CD4-positive, CD25-positive, alpha-beta regulatory T cell (primary cell): ENCODE results near the gene MGAT4D. TPM values are rescaled to one million over a fixed set of nuclear protein-coding genes. Genes with fewer than 3 reads are reported as not detected.
A peak's percentile ranks its signal among the peaks of the same experiment; 100 is the strongest.
"Not testable (repeated sequence)": the region's sequence is repeated elsewhere in the genome, so short reads cannot be mapped to it uniquely, and the experiment has no call there.

Experiments used
- ATAC-seq, 2 donors: fragments of 150-1000 bp; cut with Tn5 transposase; one replicate each; pipeline ENCODE4 v1.10.0; 2021; ENCODE audit warnings: low read depth in 2 of 2, moderate number of reproducible peaks in 2 of 2, moderate library complexity in 1 of 2
- DNase-seq, 3 donors: peaks; one replicate each; pipeline versions ENCODE4 v3.0.0 to v3.0.0-alpha.2; 2012 to 2022; ENCODE audit warnings: mixed read lengths in 1 of 3
- H3K27ac ChIP-seq: one replicate; pipeline ENCODE4 v1.7.0; 2013; ENCODE audit warnings: mild to moderate bottlenecking, low read length; ENCODE audit not compliant: insufficient read depth, poor library complexity, severe bottlenecking
- H3K27me3 ChIP-seq: one replicate; pipeline ENCODE4 v1.7.0; 2013; ENCODE audit warnings: low read length; ENCODE audit not compliant: control insufficient read depth, insufficient read depth
- H3K36me3 ChIP-seq: one replicate; pipeline ENCODE4 v1.7.0; 2013; ENCODE audit warnings: mild to moderate bottlenecking, low read length, moderate library complexity; ENCODE audit not compliant: control insufficient read depth, insufficient read depth
- H3K4me1 ChIP-seq: 2 replicates; pipeline ENCODE4 v1.7.0; 2013; ENCODE audit warnings: mild to moderate bottlenecking, low read length; ENCODE audit not compliant: insufficient read depth, control insufficient read depth, poor library complexity, severe bottlenecking
- H3K4me3 ChIP-seq: one replicate; pipeline ENCODE4 v1.7.0; 2013; ENCODE audit warnings: low read depth, mild to moderate bottlenecking, low read length, moderate library complexity
- H3K9me3 ChIP-seq, 2 experiments: 1 replicate in 1 of 2; 2 replicates in 1 of 2; pipeline ENCODE4 v1.7.0; 2013; ENCODE audit warnings: low read length in 2 of 2, mild to moderate bottlenecking in 1 of 2, moderate library complexity in 1 of 2; ENCODE audit not compliant: control insufficient read depth in 2 of 2
- H3K27ac Mint-ChIP-seq, 3 donors: one replicate each; pipeline ENCODE4 v1.8.0; 2020 to 2022; ENCODE audit warnings: mild to moderate bottlenecking in 3 of 3, mixed read lengths in 3 of 3, moderate library complexity in 2 of 3
- H3K27me3 Mint-ChIP-seq: one replicate; pipeline ENCODE4 v1.8.0; 2022; ENCODE audit warnings: mild to moderate bottlenecking, mixed read lengths
- H3K36me3 Mint-ChIP-seq: one replicate; pipeline ENCODE4 v1.8.0; 2020; ENCODE audit warnings: mixed read lengths
- H3K4me1 Mint-ChIP-seq, 4 donors: one replicate each; pipeline ENCODE4 v1.8.0; 2020 to 2022; ENCODE audit warnings: mixed read lengths in 4 of 4, mild to moderate bottlenecking in 1 of 4
- H3K4me3 Mint-ChIP-seq, 4 donors: one replicate each; pipeline ENCODE4 v1.8.0; 2020 to 2022; ENCODE audit warnings: mild to moderate bottlenecking in 4 of 4, mixed read lengths in 4 of 4, moderate library complexity in 3 of 4
- H3K9me3 Mint-ChIP-seq, 7 donors: one replicate each; pipeline ENCODE4 v1.8.0; 2020 to 2022; ENCODE audit warnings: mixed read lengths in 7 of 7, mild to moderate bottlenecking in 3 of 7, moderate library complexity in 2 of 7
- polyA plus RNA-seq, 4 donors: library from polyadenylated mRNA; unstranded; fragments of 300-500 nt; fragmentation: Illumina TruSeq; gene quantifications; one replicate each; pipeline ENCODE4 v1.2.3, GENCODE V29; 2021
- total RNA-seq: library from RNA; stranded (reverse); gene quantifications from one replicate; pipeline ENCODE4 v1.2.3, GENCODE V29; 2022

Gene MGAT4D
- not detected for total RNA-seq
- polyA plus RNA-seq, result not detected

- peaks cover 43% of the 10 kb centered on the region for H3K27me3 ChIP-seq
- no peak within 1 kb of the TSS for H3K27ac ChIP-seq
- no peaks in the 10 kb centered on the region for H3K4me1 ChIP-seq
- no peak within 1 kb of the TSS for H3K27ac Mint-ChIP-seq
- H3K4me1 Mint-ChIP-seq, result peaks cover 0 to 7% (median 0%) of the 10 kb centered on the region in 4 donors
- no peak within 1 kb of the TSS for H3K4me3 ChIP-seq
- H3K36me3 Mint-ChIP-seq, result peaks cover 3% of the 10 kb centered on the region
- H3K4me3 Mint-ChIP-seq, result peak within 1 kb of the TSS in 2 of 4 donors; percentile 23 to 32
- H3K36me3 ChIP-seq, result no peaks in the 10 kb centered on the region
- ATAC-seq (no peak), DNase-seq (no peak)
- H3K9me3 ChIP-seq, result peaks cover 0 to 1% of the 10 kb centered on the region in 2 experiments
- peaks cover 0 to 5% (median 0%) of the 10 kb centered on the region in 7 donors for H3K9me3 Mint-ChIP-seq
- H3K27me3 Mint-ChIP-seq, result peaks cover 55% of the 10 kb centered on the region
Observed at GRCh38 chr4:140497747-140498636, at the start of gene MGAT4D. Gene MGAT4D (minus strand): TSS chr4:140498293. CDS start chr4:140498222, 71 bp downstream.

GRCh38 chr4:140533951-140534480 lies 35.9 kb upstream of the MGAT4D start:
- no peaks in the 10 kb centered on the region for H3K27me3 Mint-ChIP-seq
- no peaks in the 10 kb centered on the region for H3K9me3 Mint-ChIP-seq
- Histone ChIP-seq H3K4me1 (no peaks in the 10 kb centered on the region), H3K36me3 (peaks cover 19% of the 10 kb centered on the region), H3K27ac (no peak overlapping the region), H3K9me3 (no peaks in the 10 kb centered on the region), H3K27me3 (no peaks in the 10 kb centered on the region), H3K4me3 (no peak overlapping the region)
- H3K4me3 Mint-ChIP-seq, result no peak overlapping the region
- H3K27ac Mint-ChIP-seq, result no peak overlapping the region
- H3K4me1 Mint-ChIP-seq, result peaks cover 0 to 4% (median 2%) of the 10 kb centered on the region in 4 donors
- H3K36me3 Mint-ChIP-seq, result peaks cover 18% of the 10 kb centered on the region
- ATAC-seq (no peak), DNase-seq (no peak)

GRCh38 chr4:140529434-140529833 lies 31.3 kb upstream of the MGAT4D start:
- no peak overlapping the region for H3K4me3 Mint-ChIP-seq
- no peak for DNase-seq
- Histone ChIP-seq H3K9me3 (no peaks in the 10 kb centered on the region), H3K27me3 (no peaks in the 10 kb centered on the region), H3K4me3 (no peak overlapping the region), H3K36me3 (peaks cover 3% of the 10 kb centered on the region), H3K27ac (no peak overlapping the region), H3K4me1 (no peaks in the 10 kb centered on the region)
- no peaks in the 10 kb centered on the region for H3K27me3 Mint-ChIP-seq
- no peak overlapping the region for H3K27ac Mint-ChIP-seq
- H3K36me3 Mint-ChIP-seq, result peaks cover 26% of the 10 kb centered on the region
- peaks cover 4 to 26% (median 19%) of the 10 kb centered on the region in 4 donors for H3K4me1 Mint-ChIP-seq
- peaks cover 0 to 1% (median 0%) of the 10 kb centered on the region in 7 donors for H3K9me3 Mint-ChIP-seq
- no peak for ATAC-seq

- no peaks in the 10 kb centered on the region for H3K27me3 ChIP-seq
- H3K9me3 ChIP-seq, result no peaks in the 10 kb centered on the region
- ATAC-seq, result peak; percentile 99 to 100
- peaks cover 3% of the 10 kb centered on the region for H3K36me3 ChIP-seq
- Mint-ChIP-seq H3K4me3 (peak within 1 kb of the TSS; percentile 82 to 94 (median 90)), H3K36me3 (peaks cover 19% of the 10 kb centered on the region), H3K4me1 (peaks cover 10 to 36% (median 24%) of the 10 kb centered on the region in 4 donors), H3K9me3 (peaks cover 0 to 4% (median 0%) of the 10 kb centered on the region in 7 donors), H3K27me3 (peaks cover 4% of the 10 kb centered on the region), H3K27ac (peak within 1 kb of the TSS; percentile 45 to 92 (median 83))
- DNase-seq, result peak; percentile 96 to 98 (median 97)
- H3K4me3 ChIP-seq, result peak within 1 kb of the TSS; percentile 94
- peak within 1 kb of the TSS; percentile 69 for H3K27ac ChIP-seq
- peaks cover 8% of the 10 kb centered on the region for H3K4me1 ChIP-seq
Observed at GRCh38 chr4:140523857-140524742, 26.0 kb upstream of the MGAT4D start, which contains the start of gene ELMOD2. Gene ELMOD2 (plus strand): TSS chr4:140524168. CDS start chr4:140525429, 1,261 bp downstream.

- no peaks in the 10 kb centered on the region for H3K27me3 ChIP-seq
- H3K36me3 ChIP-seq, result no peaks in the 10 kb centered on the region
- no peak for DNase-seq
- Mint-ChIP-seq H3K36me3 (peaks cover 18% of the 10 kb centered on the region), H3K27ac (peak overlapping the region in 2 of 3 donors; percentile 83 to 86), H3K4me1 (peaks cover 10 to 34% (median 24%) of the 10 kb centered on the region in 4 donors), H3K27me3 (peaks cover 4% of the 10 kb centered on the region), H3K4me3 (peak overlapping the region; percentile 82 to 91 (median 90)), H3K9me3 (peaks cover 0 to 4% (median 0%) of the 10 kb centered on the region in 7 donors)
- peak overlapping the region; percentile 61 for H3K27ac ChIP-seq
- no peaks in the 10 kb centered on the region for H3K9me3 ChIP-seq
- H3K4me3 ChIP-seq, result peak overlapping the region; percentile 85
- peaks cover 8% of the 10 kb centered on the region for H3K4me1 ChIP-seq
- no peak for ATAC-seq
Observed at GRCh38 chr4:140523370-140523856, 25.3 kb upstream of the MGAT4D start.

- Histone ChIP-seq H3K36me3 (no peaks in the 10 kb centered on the region), H3K4me1 (no peaks in the 10 kb centered on the region), H3K27me3 (peaks cover 5% of the 10 kb centered on the region), H3K27ac (no peak overlapping the region), H3K9me3 (peaks cover 0 to 1% of the 10 kb centered on the region in 2 experiments), H3K4me3 (no peak overlapping the region)
- peaks cover 0 to 5% (median 0%) of the 10 kb centered on the region in 7 donors for H3K9me3 Mint-ChIP-seq
- H3K36me3 Mint-ChIP-seq, result no peaks in the 10 kb centered on the region
- DNase-seq (no peak), ATAC-seq (no peak)
- peaks cover 51% of the 10 kb centered on the region for H3K27me3 Mint-ChIP-seq
- H3K4me3 Mint-ChIP-seq, result no peak overlapping the region
- no peak overlapping the region for H3K27ac Mint-ChIP-seq
- no peaks in the 10 kb centered on the region for H3K4me1 Mint-ChIP-seq
Observed at GRCh38 chr4:140515423-140515822, 17.3 kb upstream of the MGAT4D start.

- H3K4me1 ChIP-seq, DNase-seq, H3K36me3 ChIP-seq, H3K4me3 ChIP-seq, H3K27me3 ChIP-seq, H3K4me3 Mint-ChIP-seq, H3K27ac ChIP-seq, ATAC-seq, H3K4me1 Mint-ChIP-seq, H3K9me3 Mint-ChIP-seq, H3K27ac Mint-ChIP-seq, H3K9me3 ChIP-seq, H3K36me3 Mint-ChIP-seq: not testable (repeated sequence)
- H3K27me3 Mint-ChIP-seq, result peaks cover 60% of the 10 kb centered on the region
Observed at GRCh38 chr4:140513765-140514164, 15.7 kb upstream of the MGAT4D start.
